ENCODE measurements around the gene PAQR3.
"Not testable (repeated sequence)": the region's sequence is repeated elsewhere in the genome, so short reads cannot be mapped to it uniquely, and the experiment has no call there.

Gene PAQR3

DNA sequence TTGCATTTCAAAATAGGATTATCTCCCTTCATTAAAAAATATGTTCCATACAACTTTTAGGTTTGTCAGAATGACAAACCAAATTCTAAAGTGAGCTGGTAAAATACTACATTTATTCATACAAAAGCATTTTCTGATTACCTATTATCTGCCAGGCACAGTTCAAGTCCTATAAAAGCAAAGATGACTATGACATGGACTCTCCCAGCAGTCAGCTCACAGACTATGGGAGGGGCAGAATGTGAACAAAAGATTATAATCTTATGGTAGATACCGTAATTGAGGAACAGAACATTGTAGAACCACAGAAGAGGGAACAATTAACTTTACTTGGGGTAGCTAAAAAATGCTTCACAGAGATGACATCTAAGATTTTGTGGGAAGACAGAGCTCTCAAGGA, 12.4 kb downstream of the PAQR3 start:
- FAIRE-seq, result no peak

DNA sequence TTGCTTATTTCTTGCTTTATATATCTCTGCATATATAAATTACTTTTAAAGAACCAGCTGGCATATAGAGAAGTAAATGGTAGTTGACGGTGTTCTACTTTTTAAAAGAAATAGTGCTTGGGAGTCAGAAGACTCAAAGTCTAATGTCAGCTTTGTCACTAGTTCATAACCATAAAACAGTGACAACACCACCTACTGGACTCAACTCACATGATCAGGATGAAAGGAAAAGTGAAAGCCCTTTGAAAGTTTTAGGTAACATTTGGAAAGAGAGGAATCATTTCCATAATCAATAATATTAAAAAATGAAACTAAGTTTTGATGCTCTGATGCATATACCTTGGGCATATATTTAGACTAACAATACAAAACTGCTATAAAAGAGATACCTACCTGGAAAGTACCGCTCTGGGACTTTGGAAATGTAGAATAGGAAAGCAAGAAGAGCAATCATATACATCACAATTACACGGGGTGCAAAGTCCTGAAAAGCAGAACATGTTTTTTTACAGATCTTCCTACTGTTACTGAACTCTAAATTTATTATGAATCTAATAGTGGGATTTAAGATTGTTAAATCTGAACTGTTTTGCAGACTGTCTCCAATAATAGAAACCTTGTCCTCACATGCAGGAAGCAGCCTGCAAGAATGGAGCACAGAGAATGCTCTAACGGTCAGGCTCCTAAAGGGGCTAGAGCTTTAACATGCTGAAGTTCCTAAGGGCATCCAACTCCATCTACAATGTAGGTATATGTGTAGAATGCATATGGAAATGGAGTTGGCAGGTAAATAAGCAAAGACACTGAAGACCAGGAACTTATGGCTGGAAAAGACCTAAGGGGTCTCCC, 15.6 kb downstream of the PAQR3 start:
- FAIRE-seq, result no peak

DNA sequence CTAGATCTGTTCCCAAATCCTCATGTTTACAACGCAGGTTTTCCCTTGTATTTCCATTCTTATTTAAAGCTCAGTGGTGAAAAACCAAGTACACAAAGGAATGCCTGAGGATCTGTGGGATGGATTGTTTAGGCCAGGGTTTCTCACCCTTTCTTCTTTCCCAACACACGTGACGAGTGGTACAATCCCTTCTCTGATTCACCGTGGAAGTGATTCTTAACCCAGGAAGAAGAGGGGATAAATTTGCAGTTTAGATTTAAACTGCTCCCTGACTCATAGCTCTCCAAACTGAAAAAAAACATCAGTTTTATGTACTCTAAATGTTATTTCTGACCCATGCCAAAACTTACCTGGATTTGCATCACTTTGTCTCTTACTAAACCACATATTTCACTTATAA, 17.0 kb downstream of the PAQR3 start:
- no peak for FAIRE-seq

DNA sequence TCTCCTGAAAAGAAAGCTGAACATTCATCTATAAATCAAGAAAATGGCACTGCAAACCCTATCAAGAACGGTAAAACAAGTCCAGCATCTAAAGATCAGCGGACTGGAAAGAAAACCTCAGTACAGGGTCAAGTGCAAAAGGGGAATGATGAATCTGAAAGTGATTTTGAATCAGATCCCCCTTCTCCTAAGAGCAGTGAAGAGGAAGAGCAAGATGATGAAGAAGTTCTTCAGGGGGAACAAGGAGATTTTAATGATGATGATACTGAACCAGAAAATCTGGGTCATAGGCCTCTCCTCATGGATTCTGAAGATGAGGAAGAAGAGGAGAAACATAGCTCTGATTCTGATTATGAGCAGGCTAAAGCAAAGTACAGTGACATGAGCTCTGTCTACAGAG, 28.6 kb downstream of the PAQR3 start:
- FAIRE-seq, result no peak

DNA sequence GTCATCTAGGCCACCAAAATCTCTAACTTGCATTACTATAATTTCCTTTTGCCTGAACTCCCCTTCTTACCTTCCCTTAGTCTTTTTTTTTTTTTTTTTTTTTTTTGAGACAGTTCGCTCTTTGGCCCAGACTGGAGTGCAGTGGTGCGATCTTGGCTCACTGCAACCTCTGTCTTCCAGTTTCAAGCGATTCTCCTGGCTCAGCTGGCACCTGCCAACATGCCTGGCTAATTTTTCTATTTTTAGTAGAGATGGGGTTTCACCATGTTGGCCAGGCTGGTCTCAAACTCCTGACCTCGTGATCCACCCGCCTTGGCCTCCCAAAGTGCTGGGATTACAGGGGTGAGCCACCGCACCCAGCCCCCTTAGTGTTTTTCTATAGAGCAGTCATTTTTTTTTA, 30.3 kb downstream of the PAQR3 start:
- FAIRE-seq, result not testable (repeated sequence)

DNA sequence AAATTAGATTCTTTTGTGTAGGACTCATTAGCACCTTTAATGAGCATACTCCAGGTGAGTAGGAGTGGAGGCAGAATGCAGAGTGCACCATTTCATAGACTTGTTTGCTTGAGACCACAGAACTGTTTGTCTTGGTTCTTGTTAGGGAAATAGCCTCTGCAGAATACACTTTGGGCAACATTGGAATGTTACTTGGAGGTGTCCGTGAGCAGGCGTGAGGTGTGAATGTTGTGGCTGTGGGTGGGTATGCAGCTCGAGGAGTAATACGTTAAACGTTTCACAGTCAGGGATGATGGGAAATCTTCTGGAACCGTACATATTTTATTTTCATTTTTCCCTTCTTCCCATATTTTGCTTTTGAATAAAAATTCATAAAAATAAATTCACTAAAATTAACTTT, 31.6 kb downstream of the PAQR3 start:
- FAIRE-seq, result no peak

DNA sequence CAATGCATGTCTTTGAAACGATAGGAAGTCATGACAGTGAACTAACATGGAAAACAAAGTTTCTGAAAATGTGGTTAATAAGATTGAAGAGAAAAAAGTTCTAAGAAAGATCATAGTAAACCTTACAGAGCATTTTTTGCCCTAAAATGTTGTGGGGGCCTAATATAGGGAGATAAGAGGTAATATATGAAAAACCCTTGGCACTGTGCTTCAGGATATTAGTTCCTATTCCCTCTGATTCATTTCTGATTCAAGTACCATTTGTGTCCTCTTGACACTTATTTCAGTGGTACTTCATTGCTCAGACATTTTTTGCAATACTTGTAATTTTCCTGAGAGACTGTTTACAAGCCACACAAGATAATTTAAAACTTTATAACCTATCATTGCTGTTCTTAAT, 35.1 kb downstream of the PAQR3 start:
- FAIRE-seq, result no peak

DNA sequence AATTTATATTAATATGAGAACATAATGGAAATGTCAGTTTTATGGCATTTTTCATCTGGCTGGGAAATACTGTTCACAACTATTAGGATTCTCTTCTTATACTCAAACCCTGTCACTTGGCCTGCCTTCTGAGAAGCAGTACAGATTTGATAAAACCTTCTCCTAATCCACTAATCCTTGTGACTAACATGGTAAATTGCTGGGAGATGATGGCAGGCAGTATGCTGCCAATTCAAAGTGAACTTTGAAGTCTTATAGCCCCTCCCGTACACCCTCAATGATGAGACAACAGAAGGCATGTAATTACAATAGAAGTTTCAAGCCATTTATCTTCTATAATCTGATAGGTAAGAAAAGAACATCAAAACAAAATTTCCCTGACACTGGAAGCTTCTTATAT, 36.9 kb downstream of the PAQR3 start:
- no peak for FAIRE-seq

DNA sequence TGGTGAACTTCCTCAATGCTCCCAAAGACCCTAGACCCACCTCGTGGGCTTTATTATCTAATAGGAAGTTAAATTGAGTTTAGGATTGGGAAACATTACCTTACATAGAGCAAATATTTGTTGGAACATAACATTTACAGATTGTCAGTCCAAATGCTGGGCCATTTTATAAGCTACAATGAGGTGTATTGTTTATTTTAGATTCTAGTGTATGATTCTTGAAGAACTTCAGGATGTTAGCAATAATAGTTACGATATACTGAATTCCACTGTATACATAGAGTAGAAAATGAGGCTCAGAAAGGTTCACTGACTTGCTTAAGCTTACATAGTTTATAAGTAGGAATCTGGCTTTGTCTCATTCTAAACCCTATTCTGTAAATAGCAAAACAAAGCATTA, 37.4 kb downstream of the PAQR3 start:
- FAIRE-seq, result no peak

DNA sequence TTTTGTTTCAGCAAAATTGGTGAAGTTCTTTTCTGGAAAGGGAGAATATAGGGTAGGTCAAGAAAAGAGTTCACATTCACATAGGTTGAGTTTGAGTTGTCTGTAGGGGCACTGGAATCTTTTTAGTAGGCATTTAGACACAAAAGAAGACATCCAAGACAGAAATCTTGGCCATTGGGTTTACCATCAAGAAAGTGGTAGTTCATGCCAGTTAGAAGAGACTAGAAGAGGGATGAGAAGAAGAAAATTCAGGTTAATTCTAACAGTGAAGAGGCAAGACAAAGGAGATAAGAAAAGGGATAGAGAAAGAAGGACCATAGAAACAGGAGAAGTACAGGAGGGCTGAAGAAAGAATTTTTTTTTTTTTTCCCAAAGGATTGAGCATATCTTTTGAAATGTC, 39.9 kb downstream of the PAQR3 start:
- FAIRE-seq, result no peak

DNA sequence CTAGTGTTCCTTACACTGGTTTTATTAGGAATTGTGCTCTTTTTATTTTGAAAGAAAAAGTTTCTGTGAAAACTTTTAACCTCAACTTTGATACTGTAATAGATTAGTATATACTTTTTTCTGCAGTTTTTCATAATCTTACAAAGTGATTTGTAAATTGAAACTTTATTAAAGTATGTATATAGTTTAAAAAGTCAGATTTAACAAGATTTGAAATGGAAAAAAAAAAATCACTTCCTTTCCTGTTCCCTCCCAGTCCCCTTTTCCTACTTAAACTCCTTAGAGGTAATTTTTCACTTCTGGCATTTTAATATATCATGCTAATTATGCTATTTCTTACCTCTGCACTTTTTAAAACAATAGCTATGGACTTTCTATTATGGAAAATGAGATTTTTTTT, 49.3 kb downstream of the PAQR3 start:
- no peak for FAIRE-seq

DNA sequence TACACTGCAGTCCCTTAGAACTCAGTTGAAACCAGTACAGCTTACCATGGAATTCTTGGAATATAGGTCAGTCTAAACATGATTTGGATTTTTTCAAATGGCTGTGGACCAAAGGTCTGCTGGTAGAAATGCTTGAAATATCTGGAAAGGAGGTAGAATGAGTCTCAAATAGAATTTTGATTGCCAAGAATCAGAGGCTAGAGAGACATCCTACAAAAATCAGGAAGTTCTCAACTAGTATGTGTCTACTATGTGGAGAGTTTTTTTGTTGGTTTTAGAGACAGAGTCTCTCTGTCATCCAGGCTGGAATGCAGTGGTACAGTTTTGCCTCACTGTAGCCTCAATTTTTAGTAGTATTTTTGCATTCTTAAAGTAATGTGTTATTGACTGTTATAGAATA, 53.6 kb downstream of the PAQR3 start:
- FAIRE-seq, result no peak

DNA sequence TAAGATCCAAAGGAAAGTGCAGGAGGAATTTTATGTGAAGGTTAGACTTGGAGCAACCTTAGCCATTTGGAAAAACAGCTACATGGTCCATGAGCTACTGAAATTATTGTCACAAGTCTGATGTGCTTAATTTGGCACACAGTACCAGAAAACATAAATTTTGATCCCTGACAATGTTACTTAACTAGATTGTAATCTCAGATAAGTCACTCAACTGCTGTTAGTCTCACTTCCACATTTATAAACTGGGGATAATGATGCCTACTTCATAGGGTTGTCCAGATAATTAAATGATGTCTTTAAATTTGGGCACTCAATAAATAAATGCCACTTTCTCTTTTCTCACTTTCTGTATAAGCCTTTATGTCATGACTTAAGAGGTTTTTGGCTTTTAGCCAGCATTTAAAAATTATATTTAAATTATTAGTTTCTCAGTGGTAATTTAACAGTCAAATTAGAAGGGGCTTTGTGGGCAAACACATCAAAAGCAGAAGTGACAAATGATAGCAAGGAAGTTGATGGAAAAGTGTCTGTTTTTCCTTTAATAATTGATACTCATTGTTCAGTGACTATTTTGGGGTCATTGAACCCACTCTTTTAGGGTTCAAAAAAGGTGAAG, 58.3 kb downstream of the PAQR3 start:
- FAIRE-seq, result no peak

DNA sequence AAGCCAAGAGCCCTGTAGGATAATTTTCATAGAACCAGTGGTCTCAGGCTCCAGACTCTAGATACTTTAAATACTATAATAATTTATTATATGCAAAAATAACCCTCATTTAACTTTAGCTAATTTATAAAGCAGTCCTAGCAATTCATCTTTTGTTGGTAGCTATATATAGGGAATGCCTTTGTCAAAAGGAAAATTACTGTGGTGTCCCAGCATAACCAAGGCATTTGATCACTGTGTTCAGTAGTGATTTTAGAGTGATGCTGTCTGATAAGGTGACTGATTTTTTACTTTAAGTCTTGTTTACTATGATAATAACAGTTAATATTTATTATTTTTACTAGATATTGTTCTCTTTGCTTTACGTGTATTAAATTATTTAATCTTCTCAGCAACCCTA, 61.2 kb downstream of the PAQR3 start:
- no peak for FAIRE-seq

DNA sequence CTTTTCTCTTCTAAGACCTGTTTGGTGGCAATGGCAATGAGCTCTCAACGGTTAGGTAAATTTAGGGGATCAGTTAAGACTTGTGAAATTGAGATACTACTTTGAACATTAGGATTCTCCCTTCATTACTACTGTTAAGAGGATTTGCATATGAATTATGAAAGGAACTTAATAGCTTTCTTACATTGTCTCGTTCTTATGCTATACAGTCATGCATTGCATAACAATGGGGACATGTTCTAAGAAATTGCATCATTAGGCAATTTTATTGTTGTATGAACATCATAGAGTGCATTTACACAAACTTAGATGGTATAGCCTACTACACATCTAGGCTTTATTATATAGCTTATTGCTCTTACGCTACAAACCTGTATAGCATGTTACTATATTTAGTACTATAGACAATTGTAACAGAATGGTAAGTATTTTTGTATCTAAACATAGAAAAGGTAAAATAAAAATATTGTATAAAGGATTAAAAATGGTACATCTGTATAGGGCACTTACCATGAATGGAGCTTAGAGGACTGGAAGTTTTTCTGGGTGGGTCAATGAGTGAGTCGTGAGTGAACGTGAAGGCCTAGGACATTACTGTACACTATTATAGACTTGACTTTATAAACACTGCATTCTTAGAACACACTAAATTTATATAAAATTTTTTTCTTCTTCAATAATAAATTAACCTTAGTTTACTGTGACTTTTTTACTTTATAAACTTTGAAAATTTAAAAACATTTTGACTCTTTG, 62.5 kb downstream of the PAQR3 start:
- FAIRE-seq, result peak; percentile 27

DNA sequence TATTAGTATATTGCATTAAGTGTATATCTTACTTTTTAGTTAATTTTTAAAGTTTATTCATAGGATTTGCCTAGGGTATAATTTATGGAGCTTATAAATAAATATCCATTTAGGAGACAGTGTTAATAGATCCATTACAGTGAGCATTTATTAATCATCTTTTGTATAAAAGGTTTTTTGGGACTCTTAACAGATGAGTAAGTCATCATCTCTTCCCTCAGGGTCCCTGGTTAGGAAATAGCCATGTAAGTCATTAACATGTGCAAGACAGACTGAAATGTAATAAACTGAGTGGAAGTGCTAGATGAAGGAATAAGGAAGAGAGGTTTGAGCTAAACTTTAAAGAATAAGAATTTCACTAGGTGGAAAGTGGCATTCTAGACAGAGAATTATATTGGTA, 69.2 kb downstream of the PAQR3 start:
- FAIRE-seq, result no peak

DNA sequence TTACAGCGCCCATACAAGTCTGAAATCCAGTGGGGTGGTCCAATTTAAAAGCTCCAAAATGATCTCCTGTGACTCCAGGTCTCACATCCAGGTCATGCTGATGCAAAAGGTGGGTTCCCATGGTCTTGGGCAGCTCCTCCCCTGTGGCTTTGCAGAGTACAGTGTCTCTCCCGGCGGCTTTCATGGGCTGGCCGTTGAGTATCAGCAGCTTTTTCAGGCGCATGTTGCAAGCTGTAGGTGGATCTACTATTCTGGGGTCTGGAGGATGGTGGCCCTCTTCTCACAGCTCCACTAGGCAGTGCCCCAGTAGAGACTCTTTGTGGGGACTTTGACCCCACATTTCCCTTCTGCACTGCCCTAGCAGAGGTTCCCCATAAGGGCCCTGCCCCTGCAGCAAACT, 70.5 kb downstream of the PAQR3 start:
- FAIRE-seq, result not testable (repeated sequence)

DNA sequence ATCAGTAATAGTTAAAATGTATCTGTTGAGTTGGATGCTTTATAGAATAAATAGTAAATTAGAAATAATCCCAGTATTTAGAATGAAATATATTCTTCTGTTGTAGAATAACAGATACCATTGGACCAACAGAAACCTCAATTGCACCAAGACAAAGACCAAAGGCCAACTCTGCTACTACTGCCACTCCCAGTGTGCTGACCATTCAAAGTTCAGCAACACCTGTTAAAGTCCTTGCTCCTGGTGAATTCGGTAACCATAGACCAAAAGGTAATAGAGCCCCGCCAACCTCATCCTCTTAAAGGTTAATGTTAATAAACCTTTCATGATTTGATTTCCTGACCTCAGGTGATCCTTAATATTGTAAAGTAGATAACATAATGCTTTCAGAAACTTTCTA, 73.8 kb downstream of the PAQR3 start:
- FAIRE-seq, result no peak

DNA sequence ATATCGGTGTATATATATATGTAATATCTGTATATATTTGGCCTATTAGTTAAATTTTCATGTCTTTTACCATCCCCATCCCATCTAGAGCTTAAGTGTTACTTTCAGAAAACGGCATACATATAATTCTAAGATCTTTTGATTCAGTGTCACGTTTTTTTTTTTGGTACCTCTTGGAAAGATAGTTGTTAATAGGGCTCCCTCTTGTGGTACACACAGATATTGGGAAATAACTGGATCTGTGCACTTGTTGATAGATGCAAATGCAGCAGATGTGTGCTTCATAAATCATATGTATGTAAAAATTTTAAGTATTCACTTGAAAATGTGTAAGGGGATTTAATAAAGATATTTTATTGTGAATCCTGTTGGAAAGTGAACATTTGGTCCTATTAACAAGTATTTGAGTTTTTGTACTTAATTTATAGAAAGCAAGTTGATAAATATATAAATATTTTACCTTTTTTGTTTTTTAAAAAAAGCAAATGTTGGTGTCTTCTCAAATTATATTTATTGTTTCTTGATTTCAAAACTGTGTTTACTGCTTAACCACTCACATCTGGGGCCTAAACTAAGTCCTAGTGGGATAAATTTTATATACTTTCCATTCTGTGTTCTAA, 74.7 kb downstream of the PAQR3 start:
- peak; percentile 90 for FAIRE-seq

DNA sequence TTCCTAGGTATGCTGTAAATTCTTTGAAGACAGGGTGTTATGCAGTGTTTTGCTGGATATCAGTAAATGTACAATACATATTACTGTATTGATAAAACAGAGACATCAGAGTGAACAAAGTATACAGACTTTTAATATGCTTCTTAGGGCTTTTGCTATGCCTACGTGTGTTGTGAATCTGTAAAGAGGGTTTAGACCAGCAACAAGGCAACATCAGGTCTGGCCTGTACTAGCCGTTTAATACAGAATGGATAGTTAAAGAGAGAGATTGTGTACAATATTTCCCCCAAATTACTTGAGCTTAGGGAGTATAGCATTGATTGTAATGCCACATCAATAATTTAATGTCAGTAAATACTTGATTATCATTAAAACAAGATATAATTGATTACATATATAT, 75.2 kb downstream of the PAQR3 start:
- FAIRE-seq, result no peak

DNA sequence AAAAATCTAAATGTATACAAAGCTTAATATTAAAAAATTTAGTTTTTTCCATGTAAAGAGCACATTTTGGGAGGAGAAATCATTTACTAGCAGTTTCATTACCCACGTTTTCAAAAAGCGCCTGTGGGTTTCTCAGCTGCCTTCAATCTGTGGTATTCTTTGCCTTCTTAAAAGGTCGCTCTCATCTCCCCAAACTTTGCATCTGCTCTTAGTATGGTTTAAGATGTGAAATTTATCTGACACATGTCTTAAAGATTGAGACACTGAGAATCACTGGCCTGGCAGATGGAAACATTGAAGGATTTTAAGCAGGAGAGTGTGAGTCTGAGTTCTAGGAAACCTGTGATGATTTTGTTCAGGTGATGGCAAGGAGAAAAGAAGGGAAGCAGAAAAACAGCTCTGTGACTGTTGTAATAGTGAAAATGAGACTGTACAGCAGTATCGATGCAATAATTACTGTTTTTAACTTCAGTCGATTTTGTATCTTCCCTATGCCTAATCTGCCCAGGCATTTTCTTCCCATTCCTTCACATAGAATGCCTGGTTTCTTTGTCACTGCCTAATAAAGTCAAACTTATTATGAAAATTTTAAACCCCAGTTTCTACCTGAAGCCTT, 75.9 kb downstream of the PAQR3 start:
- FAIRE-seq, result no peak

DNA sequence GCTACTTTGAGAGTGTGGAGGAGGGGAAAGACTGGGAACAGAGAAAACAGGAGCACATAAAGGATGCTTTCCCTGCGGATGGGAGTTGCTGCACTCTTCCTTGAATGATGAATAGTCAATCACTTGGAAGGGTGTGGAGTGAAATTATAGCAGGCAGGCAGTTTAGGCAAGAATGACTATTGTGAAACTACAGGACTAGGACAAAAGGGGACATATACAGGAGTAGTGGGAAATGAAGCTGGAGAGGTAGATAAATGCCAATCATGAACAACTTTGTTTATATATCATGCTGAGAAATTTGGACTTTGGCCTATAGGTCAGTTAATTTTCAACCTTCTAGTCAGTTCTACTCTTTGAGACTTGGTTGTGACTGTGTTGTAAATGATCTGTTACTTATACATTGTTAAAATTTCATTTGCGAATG, 76.9 kb downstream of the PAQR3 start:
- no peak for FAIRE-seq

All from G401.6 (cell line).